DOHH2 (cell line): Measurements from ENCODE around the gene SLC2A6.

Experiments
- H3F3A ChIP-seq: fragments of 200-600 bp; sonication (generic), shearing (Covaris generic); 2 replicates; pipeline ENCODE4 v1.6.0; 2016; ENCODE audit warnings: antibody characterized with exemption, mild to moderate bottlenecking; ENCODE audit not compliant: control insufficient read depth, insufficient read depth
- H3K27ac ChIP-seq: fragments of 200-600 bp; sonication (generic); 2 replicates; pipeline ENCODE4 v1.5.1; 2014; ENCODE audit warnings: low read depth, mild to moderate bottlenecking, low read length, moderate library complexity
- H3K27me3 ChIP-seq: fragments of 200-600 bp; sonication (generic); 2 replicates; pipeline ENCODE4 v1.6.1; 2014; ENCODE audit warnings: mild to moderate bottlenecking, low read length, mixed read lengths; ENCODE audit not compliant: control insufficient read depth
- H3K36me3 ChIP-seq: fragments of 200-600 bp; sonication (generic); 2 replicates; pipeline ENCODE4 v1.6.1; 2014; ENCODE audit warnings: mild to moderate bottlenecking, low read length, moderate library complexity, mixed read lengths; ENCODE audit not compliant: control insufficient read depth
- H3K4me1 ChIP-seq: fragments of 200-600 bp; sonication (generic); 2 replicates; pipeline ENCODE4 v1.6.1; 2014; ENCODE audit warnings: mild to moderate bottlenecking, low read length, mixed read lengths; ENCODE audit not compliant: control insufficient read depth
- H3K4me2 ChIP-seq: fragments of 200-600 bp; sonication (generic); 2 replicates; pipeline ENCODE4 v1.6.0; 2014; ENCODE audit warnings: mild to moderate bottlenecking, low read length, moderate library complexity
- H3K4me3 ChIP-seq: fragments of 200-600 bp; sonication (generic); 2 replicates; pipeline ENCODE4 v1.5.1; 2014; ENCODE audit warnings: mild to moderate bottlenecking, low read length, mixed read lengths
- H3K79me2 ChIP-seq: fragments of 200-600 bp; sonication (generic); 2 replicates; pipeline ENCODE4 v1.6.1; 2014; ENCODE audit warnings: mild to moderate bottlenecking, low read length, mixed read lengths; ENCODE audit not compliant: control insufficient read depth
- H3K9me2 ChIP-seq: fragments of 200-600 bp; sonication (generic); replicated peaks from 2 replicates; pipeline ENCODE4 v1.6.1; 2014; ENCODE audit warnings: mild to moderate bottlenecking, low read length, mixed read lengths; ENCODE audit not compliant: control insufficient read depth
- H3K9me3 ChIP-seq: fragments of 200-600 bp; sonication (generic); 2 replicates; pipeline ENCODE4 v1.6.1; 2014; ENCODE audit warnings: antibody characterized with exemption, low read length, mixed read lengths; ENCODE audit not compliant: control insufficient read depth, insufficient read depth
- H4K20me1 ChIP-seq: fragments of 200-600 bp; sonication (generic); 2 replicates; pipeline ENCODE4 v1.6.0; 2014; ENCODE audit warnings: low read depth, mild to moderate bottlenecking, antibody characterized with exemption, low read length, moderate library complexity; ENCODE audit not compliant: control insufficient read depth, insufficient read depth
- CTCF ChIP-seq: fragments of 200-600 bp; sonication (generic); IDR thresholded peaks from one replicate; pipeline ENCODE4 v1.5.1; 2014; ENCODE audit warnings: antibody characterized with exemption, mild to moderate bottlenecking, low read depth, low read length; ENCODE audit not compliant: poor library complexity, severe bottlenecking
- EZH2phosphoT487 ChIP-seq: fragments of 200-600 bp; sonication (generic); IDR thresholded peaks from 2 replicates; pipeline ENCODE4 v1.6.1; 2017; ENCODE audit warnings: borderline replicate concordance, mild to moderate bottlenecking, antibody characterized with exemption, low read length, moderate library complexity, mixed read lengths

SLC2A6 gene

GRCh38 chr9:133477461-133477860, 1.4 kb downstream of the SLC2A6 start:
- Histone ChIP-seq H3K9me3 (no peaks in the 10 kb centered on the region), H4K20me1 (peaks cover 14% of the 10 kb centered on the region; the same call in 1 of the 2 replicates), H3K9me2 (no peaks in the 10 kb centered on the region), H3K79me2 (peaks cover 31% of the 10 kb centered on the region), H3K27ac (peak overlapping the region; percentile 80), H3K4me3 (peak overlapping the region; percentile 94), H3K27me3 (no peaks in the 10 kb centered on the region), H3K4me2 (peak overlapping the region; percentile 97), H3K36me3 (peaks cover 59% of the 10 kb centered on the region), H3K4me1 (peaks cover 26% of the 10 kb centered on the region), H3F3A (peaks cover 4% of the 10 kb centered on the region; the same call in 1 of the 2 replicates)
- TF ChIP-seq CTCF, result no peak
- no peak for TF ChIP-seq EZH2phosphoT487

GRCh38 chr9:133476941-133477340, 2.0 kb downstream of the SLC2A6 start:
- Histone ChIP-seq H3K4me3 (peak overlapping the region; percentile 9; the same call in 1 of the 2 replicates), H3K4me2 (peak overlapping the region; percentile 97), H3K36me3 (peaks cover 64% of the 10 kb centered on the region)

GRCh38 chr9:133476036-133476931, 2.6 kb downstream of the SLC2A6 start:
- H3K9me2 ChIP-seq, result no peaks in the 10 kb centered on the region
- H3K27ac ChIP-seq, result no peak overlapping the region
- H3K9me3 ChIP-seq, result no peaks in the 10 kb centered on the region
- peaks cover 26% of the 10 kb centered on the region for H3K4me1 ChIP-seq
- H3F3A ChIP-seq, result peaks cover 4% of the 10 kb centered on the region; the same call in 1 of the 2 replicates
- peaks cover 31% of the 10 kb centered on the region for H3K79me2 ChIP-seq
- peak overlapping the region; percentile 9; the same call in 1 of the 2 replicates for H3K4me3 ChIP-seq
- TF ChIP-seq CTCF (no peak), EZH2phosphoT487 (no peak)
- peaks cover 71% of the 10 kb centered on the region for H3K36me3 ChIP-seq
- no peaks in the 10 kb centered on the region for H3K27me3 ChIP-seq
- H4K20me1 ChIP-seq, result peaks cover 14% of the 10 kb centered on the region; the same call in 1 of the 2 replicates
- H3K4me2 ChIP-seq, result peak overlapping the region; percentile 97; the same call in 1 of the 2 replicates

More at GRCh38 chr9:133476941-133477340, 2.0 kb downstream of the SLC2A6 start:
- H4K20me1 ChIP-seq, result peaks cover 14% of the 10 kb centered on the region; the same call in 1 of the 2 replicates
- peaks cover 31% of the 10 kb centered on the region for H3K79me2 ChIP-seq
- peaks cover 26% of the 10 kb centered on the region for H3K4me1 ChIP-seq
- no peak overlapping the region for H3K27ac ChIP-seq
- TF ChIP-seq EZH2phosphoT487 (no peak), CTCF (no peak)
- no peaks in the 10 kb centered on the region for H3K9me3 ChIP-seq
- H3F3A ChIP-seq, result peaks cover 4% of the 10 kb centered on the region; the same call in 1 of the 2 replicates
- H3K9me2 ChIP-seq, result no peaks in the 10 kb centered on the region
- no peaks in the 10 kb centered on the region for H3K27me3 ChIP-seq
